Small intestine (tissue), 7 donors: ENCODE data around the gene YAP1. TPM values are rescaled to one million over a fixed set of nuclear protein-coding genes. Genes with fewer than 3 reads are reported as not detected.

ENCODE experiments used
- DNase-seq, 2 donors: peaks; one replicate each; pipeline versions ENCODE4 v3.0.0 to v3.0.0-alpha.2; 2013
- FAIRE-seq: peaks from 2 replicates; lab custom pipeline; 2012; peaks lifted over from hg19 to GRCh38; lab: Jason Lieb, UNC
- H3K27ac ChIP-seq, 3 donors: one replicate each; pipeline ENCODE4 v1.5.1; 2013; ENCODE audit warnings: low read length in 2 of 3, mild to moderate bottlenecking in 2 of 3, control low read depth in 1 of 3, inconsistent platforms in 1 of 3, low read depth in 1 of 3, moderate library complexity in 1 of 3
- H3K27me3 ChIP-seq, 3 donors: one replicate each; pipeline ENCODE4 v1.6.1; 2013; ENCODE audit warnings: low read length in 3 of 3, inconsistent platforms in 1 of 3; ENCODE audit not compliant: control insufficient read depth in 3 of 3, insufficient read depth in 3 of 3
- H3K36me3 ChIP-seq, 3 donors: one replicate each; pipeline ENCODE4 v1.6.1; 2013; ENCODE audit warnings: low read length in 3 of 3, inconsistent platforms in 1 of 3, low read depth in 1 of 3, mild to moderate bottlenecking in 1 of 3, moderate library complexity in 1 of 3; ENCODE audit not compliant: control insufficient read depth in 3 of 3, insufficient read depth in 2 of 3
- H3K4me1 ChIP-seq, 3 donors: one replicate each; pipeline ENCODE4 v1.6.1; 2013; ENCODE audit warnings: low read length in 2 of 3, inconsistent platforms in 1 of 3, low read depth in 1 of 3, mild to moderate bottlenecking in 1 of 3, moderate library complexity in 1 of 3; ENCODE audit not compliant: control insufficient read depth in 3 of 3, insufficient read depth in 2 of 3
- H3K4me3 ChIP-seq, 3 donors: one replicate each; pipeline ENCODE4 v1.5.1; 2013; ENCODE audit warnings: low read length in 3 of 3, control low read depth in 1 of 3, inconsistent platforms in 1 of 3, low read depth in 1 of 3, mild to moderate bottlenecking in 1 of 3, moderate library complexity in 1 of 3
- H3K9me3 ChIP-seq, 2 donors: one replicate each; pipeline ENCODE4 v1.6.1; 2013; ENCODE audit warnings: low read depth in 1 of 2, low read length in 1 of 2; ENCODE audit not compliant: control insufficient read depth in 2 of 2, insufficient read depth in 1 of 2
- WGBS, 3 donors: extraction: QIAGEN DNeasy Blood & Tissue Kit; methylation state at CpG; one replicate each; pipeline ENCODE4 v1.1.7; 2013; 5-methylcytosine and 5-hydroxymethylcytosine counted together
- polyA plus RNA-seq, 4 donors: library from polyadenylated mRNA; stranded (reverse) in 3 of 4; unstranded in 1 of 4; fragments of 200-250 nt in 3 of 4; fragments of 120-200 nt in 1 of 4; gene quantifications; one replicate each; pipeline versions ENCODE4 v1.2.1 to v1.2.3, GENCODE V29; 2013
- donor health status: healthy with polysubstance abuse.
- donor health status: control.
- donor health status: control.
- donor health status: Bipolar disorder and iron deficiency.
- donor health status: healthy.

The YAP1 gene
- polyA plus RNA-seq, 4 donors, result 14.1 to 79.4 (median 19.8) TPM

DNA sequence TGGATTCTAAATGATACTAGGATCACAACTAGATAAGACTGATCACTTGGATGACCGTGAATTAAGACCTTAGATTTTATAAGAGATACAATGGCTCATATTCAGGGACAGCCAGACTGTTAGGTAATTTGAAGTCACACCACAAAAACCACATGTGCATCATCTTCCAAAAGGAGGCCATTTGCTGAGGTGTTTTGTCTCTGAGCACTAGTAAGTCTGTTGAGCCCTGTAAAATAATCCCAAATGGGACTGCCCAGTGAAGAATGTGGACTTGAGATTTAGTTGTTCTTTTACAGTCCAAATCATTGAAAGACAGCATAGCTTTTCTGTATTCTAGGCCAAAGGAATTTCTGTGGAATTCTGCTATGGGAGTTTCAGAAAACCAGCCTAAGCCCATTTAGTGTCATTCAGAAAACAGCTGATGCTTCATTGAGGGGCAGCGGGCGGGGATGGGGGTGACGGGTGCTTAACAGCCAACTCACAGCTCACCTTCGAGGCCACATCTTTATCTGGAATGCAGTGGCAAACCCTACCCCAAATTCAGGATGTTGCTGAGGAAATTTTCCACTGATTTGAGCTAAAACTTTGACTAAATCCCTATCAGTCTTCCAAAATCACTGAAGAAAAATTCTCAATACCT lies 127.0 kb downstream of the YAP1 start:
- 83 to 87% (median 83%) methylated on average over 5 of the region's 5 CpGs for WGBS, 3 donors
- no peak overlapping the region for H3K27ac ChIP-seq
- no peak for DNase-seq
- peaks cover 0 to 6% (median 0%) of the 10 kb centered on the region in 3 donors for H3K4me1 ChIP-seq
- no peak for FAIRE-seq
- H3K27me3 ChIP-seq, result no peaks in the 10 kb centered on the region
- no peak overlapping the region for H3K4me3 ChIP-seq
- H3K36me3 ChIP-seq, result peaks cover 0 to 8% (median 0%) of the 10 kb centered on the region in 3 donors
- H3K9me3 ChIP-seq, result no peaks in the 10 kb centered on the region

DNA sequence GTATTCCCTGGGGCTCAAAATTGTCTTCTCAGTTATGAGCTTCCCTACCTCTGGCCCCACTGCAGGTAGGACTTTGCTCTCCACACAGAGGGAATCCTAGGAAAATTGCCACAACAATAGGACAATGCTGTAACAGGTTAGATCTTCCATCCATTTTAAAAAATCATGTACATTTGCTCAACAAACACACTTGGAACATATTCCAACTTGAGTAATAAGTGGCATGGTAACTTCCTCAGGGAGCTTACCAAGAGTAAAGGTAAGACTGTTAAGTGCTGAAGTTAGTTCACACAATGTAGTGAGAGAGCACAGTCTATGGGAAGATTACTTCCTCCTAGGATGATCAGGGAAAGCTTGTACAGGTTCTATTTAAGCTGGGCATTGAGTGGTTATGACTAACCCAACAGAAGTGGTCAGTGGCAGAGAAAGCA lies 128.2 kb downstream of the YAP1 start:
- H3K27ac ChIP-seq, result no peak overlapping the region
- peak in 1 of 2 donors; percentile 66 for DNase-seq
- FAIRE-seq, result no peak

GRCh38 chr11:102239448-102239847 lies 129.2 kb downstream of the YAP1 start:
- Histone ChIP-seq H3K36me3 (no peaks in the 10 kb centered on the region), H3K9me3 (no peaks in the 10 kb centered on the region), H3K4me3 (no peak overlapping the region), H3K27me3 (no peaks in the 10 kb centered on the region), H3K27ac (no peak overlapping the region), H3K4me1 (peaks cover 0 to 6% (median 0%) of the 10 kb centered on the region in 3 donors)
- FAIRE-seq, result no peak
- DNase-seq, result no peak
- 94 to 95% (median 94%) methylated on average over 2 of the region's 2 CpGs for WGBS, 3 donors

More for the DNA sequence above, 128.2 kb downstream of the YAP1 start:
- H3K4me3 ChIP-seq, result no peak overlapping the region
- no peaks in the 10 kb centered on the region for H3K9me3 ChIP-seq
- peaks cover 0 to 8% (median 0%) of the 10 kb centered on the region in 3 donors for H3K36me3 ChIP-seq
- no peaks in the 10 kb centered on the region for H3K27me3 ChIP-seq
- peaks cover 0 to 6% (median 0%) of the 10 kb centered on the region in 3 donors for H3K4me1 ChIP-seq

GRCh38 chr11:102239911-102240310 lies 129.7 kb downstream of the YAP1 start:
- FAIRE-seq (no peak), DNase-seq (no peak)
- Histone ChIP-seq H3K36me3 (no peaks in the 10 kb centered on the region), H3K27ac (no peak overlapping the region), H3K27me3 (no peaks in the 10 kb centered on the region), H3K4me3 (no peak overlapping the region), H3K9me3 (no peaks in the 10 kb centered on the region), H3K4me1 (peaks cover 0 to 6% (median 0%) of the 10 kb centered on the region in 3 donors)
- WGBS, 3 donors, result 84 to 92% (median 91%) methylated on average over 6 of the region's 6 CpGs

DNA sequence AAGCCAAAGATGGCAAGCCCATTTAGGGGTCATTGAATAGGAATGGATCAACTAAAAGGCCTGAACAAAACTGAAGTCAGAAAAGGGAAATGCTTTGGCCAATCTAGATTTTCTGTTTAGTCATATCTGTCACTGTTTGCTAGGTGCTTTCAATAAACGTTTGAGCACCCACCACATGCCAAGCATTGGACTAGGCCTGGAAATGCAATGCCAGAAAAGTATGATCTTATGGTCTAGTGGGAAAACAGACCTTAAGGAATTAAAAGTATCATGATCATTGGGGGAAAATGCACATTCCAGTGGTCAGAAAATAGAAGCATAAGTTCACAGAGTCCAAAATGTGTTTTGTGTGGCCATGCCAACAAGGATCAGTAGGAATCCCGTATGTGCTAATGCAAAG lies 130.3 kb downstream of the YAP1 start:
- peaks cover 0 to 6% (median 0%) of the 10 kb centered on the region in 3 donors for H3K4me1 ChIP-seq
- FAIRE-seq, result no peak
- 42 to 57% (median 44%) methylated on average over 2 of the region's 2 CpGs for WGBS, 3 donors

DNA sequence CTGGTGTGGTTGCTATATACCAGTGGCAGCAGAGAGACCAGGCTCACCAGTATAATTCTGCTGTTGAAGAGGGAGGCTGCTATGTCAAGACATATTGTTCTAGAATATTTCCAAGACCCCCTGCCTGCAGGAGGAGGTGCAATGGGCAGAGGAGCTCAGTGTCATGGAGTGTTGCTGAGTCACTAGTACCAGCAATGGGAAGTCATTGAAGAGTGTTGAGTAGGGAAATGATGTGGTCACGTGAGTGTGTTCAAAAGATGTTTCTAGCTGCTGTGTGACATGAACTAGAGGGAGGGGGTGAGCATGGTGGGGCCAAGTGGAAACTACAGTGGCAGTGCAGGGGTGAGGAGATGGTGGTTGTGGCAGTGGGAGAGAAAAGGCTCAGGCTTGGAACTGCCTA lies 130.8 kb downstream of the YAP1 start:
- Histone ChIP-seq H3K27ac (no peak overlapping the region), H3K4me1 (peaks cover 0 to 6% (median 0%) of the 10 kb centered on the region in 3 donors), H3K9me3 (no peaks in the 10 kb centered on the region), H3K27me3 (no peaks in the 10 kb centered on the region), H3K36me3 (no peaks in the 10 kb centered on the region), H3K4me3 (no peak overlapping the region)
- FAIRE-seq, result no peak
- 61 to 67% (median 64%) methylated on average over 1 of the region's 1 CpG for WGBS, 3 donors
- no peak for DNase-seq

More for the DNA sequence above, 130.3 kb downstream of the YAP1 start:
- H3K4me3 ChIP-seq, result no peak overlapping the region
- DNase-seq, result no peak
- no peaks in the 10 kb centered on the region for H3K27me3 ChIP-seq
- no peaks in the 10 kb centered on the region for H3K9me3 ChIP-seq
- no peaks in the 10 kb centered on the region for H3K36me3 ChIP-seq
- H3K27ac ChIP-seq, result no peak overlapping the region

- FAIRE-seq, result no peak
- H3K9me3 ChIP-seq, result no peaks in the 10 kb centered on the region
- H3K27ac ChIP-seq, result no peak overlapping the region
- no peaks in the 10 kb centered on the region for H3K27me3 ChIP-seq
- no peak overlapping the region for H3K4me3 ChIP-seq
- no peaks in the 10 kb centered on the region for H3K36me3 ChIP-seq
- no peak for DNase-seq
- WGBS, 3 donors, result 83 to 88% (median 83%) methylated on average over 2 of the region's 2 CpGs
- peaks cover 0 to under 1% (median 0%) of the 10 kb centered on the region in 3 donors for H3K4me1 ChIP-seq
Observed at GRCh38 chr11:102243399-102243884, 133.2 kb downstream of the YAP1 start.

DNA sequence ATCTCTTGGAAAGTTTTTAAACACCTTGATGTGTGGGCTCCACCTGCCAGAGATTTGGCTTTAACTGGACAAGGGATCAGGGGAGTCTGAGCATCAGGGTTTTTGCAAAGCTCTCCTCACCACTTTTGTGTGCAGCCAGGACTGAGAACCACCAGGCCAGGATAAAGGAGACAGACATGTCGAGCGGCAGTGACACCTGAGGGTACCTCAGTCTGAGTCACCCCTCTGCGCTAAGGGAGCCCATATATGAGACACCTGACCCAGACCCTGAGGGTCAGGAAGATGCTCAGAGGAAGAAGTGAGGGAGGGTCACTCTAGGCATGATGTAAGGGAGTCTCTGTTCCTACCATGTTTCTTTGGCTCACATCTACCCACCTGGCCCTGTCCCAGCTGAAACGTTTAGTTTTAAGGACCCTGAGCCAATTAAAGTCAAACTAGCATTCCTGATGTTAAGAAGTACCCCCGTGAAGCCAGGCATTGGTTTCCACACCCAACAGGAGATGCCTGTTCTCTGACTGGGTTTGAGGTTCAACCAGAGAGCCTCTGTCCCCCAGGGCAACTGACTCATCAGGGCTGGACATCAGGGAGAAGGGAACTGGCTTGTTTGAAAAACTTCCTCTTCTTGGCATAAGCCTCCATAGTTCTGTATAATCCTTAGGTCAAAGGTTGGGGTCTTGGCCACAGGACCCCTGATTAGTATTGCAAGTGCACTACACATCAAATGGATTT lies 134.6 kb downstream of the YAP1 start:
- H3K9me3 ChIP-seq, result no peaks in the 10 kb centered on the region
- H3K27ac ChIP-seq, result no peak overlapping the region
- no peak for DNase-seq
- H3K4me1 ChIP-seq, result no peaks in the 10 kb centered on the region
- no peak for FAIRE-seq
- 67 to 76% (median 74%) methylated on average over 5 of the region's 5 CpGs for WGBS, 3 donors
- no peaks in the 10 kb centered on the region for H3K27me3 ChIP-seq
- H3K4me3 ChIP-seq, result no peak overlapping the region
- H3K36me3 ChIP-seq, result no peaks in the 10 kb centered on the region
